NCI-H1436 treated with DMSO at 0.1 percent for 48 hours (cell line): ENCODE measurements around the gene KRTDAP.

Experiments used
- DNase-seq: peaks from one replicate; lab custom pipeline; 2025; lab: John Stamatoyannopoulos, UW

The KRTDAP gene

GRCh38 chr19:35490364-35490763 is at the start of gene KRTDAP:
KRTDAP (minus strand) TSS chr19:35490464; CDS start chr19:35490442, 22 bp downstream.
- DNase-seq = no peak

GRCh38 chr19:35539850-35540249 is 49.6 kb upstream of the KRTDAP start:
- no peak for DNase-seq

- DNase-seq = no peak
Measured at GRCh38 chr19:35539314-35539713, 49.0 kb upstream of the KRTDAP start.

GRCh38 chr19:35534803-35535480 is 44.7 kb upstream of the KRTDAP start:
- DNase-seq = no peak

GRCh38 chr19:35533822-35534392 is 43.6 kb upstream of the KRTDAP start:
- DNase-seq = no peak

GRCh38 chr19:35533201-35533821 is 43.0 kb upstream of the KRTDAP start, which contains the start of gene GAPDHS:
GAPDHS (plus strand) TSS chr19:35533456; CDS start chr19:35533528, 72 bp downstream.
- no peak for DNase-seq

GRCh38 chr19:35531291-35531690 is 41.0 kb upstream of the KRTDAP start:
- DNase-seq = no peak

GRCh38 chr19:35529241-35530218 is 39.3 kb upstream of the KRTDAP start:
- DNase-seq = no peak

- DNase-seq = no peak
Measured at GRCh38 chr19:35528218-35529038, 38.2 kb upstream of the KRTDAP start, which contains the start of gene SBSN. SBSN (minus strand) TSS chr19:35528311; CDS start chr19:35528281, 30 bp downstream.

GRCh38 chr19:35525873-35526272 is 35.6 kb upstream of the KRTDAP start:
- no peak for DNase-seq

- no peak for DNase-seq
Measured at GRCh38 chr19:35524181-35524837, 34.0 kb upstream of the KRTDAP start.

- DNase-seq = no peak
Measured at GRCh38 chr19:35522745-35523327, 32.6 kb upstream of the KRTDAP start.

- DNase-seq = no peak
Measured at GRCh38 chr19:35521124-35521743, 31.0 kb upstream of the KRTDAP start.

- DNase-seq = no peak
Measured at GRCh38 chr19:35519291-35519690, 29.0 kb upstream of the KRTDAP start.

- DNase-seq = no peak
Measured at GRCh38 chr19:35518313-35518712, 28.0 kb upstream of the KRTDAP start.

GRCh38 chr19:35517342-35517741 is 27.1 kb upstream of the KRTDAP start:
- no peak for DNase-seq

GRCh38 chr19:35516310-35516709 is 26.0 kb upstream of the KRTDAP start:
- no peak for DNase-seq

GRCh38 chr19:35514282-35514809 is 24.1 kb upstream of the KRTDAP start:
- no peak for DNase-seq

- no peak for DNase-seq
Measured at GRCh38 chr19:35513628-35514281, 23.5 kb upstream of the KRTDAP start, which contains the start of gene DMKN. DMKN (minus strand) TSS chr19:35513649; CDS start chr19:35513475, 174 bp downstream.
